HG02973 (cell line): ENCODE measurements around the gene C11orf86.

Experiments used
- ATAC-seq: cut with Tn5 transposase; IDR thresholded peaks from one replicate; pipeline ENCODE4 v1.9.1; 2021; ENCODE audit warnings: moderate library complexity; ENCODE audit not compliant: unreplicated experiment

Gene C11orf86

GRCh38 chr11:67022961-67023956 is 48.2 kb downstream of the C11orf86 start, which contains the start of gene SYT12:
Gene SYT12 (plus strand): TSS chr11:67023134. CDS start chr11:67030145, 7,011 bp downstream.
- ATAC-seq: no peak

- no peak for ATAC-seq
These were observed 48.9 kb downstream of the C11orf86 start for GRCh38 chr11:67023957-67024353.

GRCh38 chr11:67024410-67024809 is 49.3 kb downstream of the C11orf86 start:
- ATAC-seq: no peak

GRCh38 chr11:67024966-67025365 is 49.9 kb downstream of the C11orf86 start:
- no peak for ATAC-seq

- ATAC-seq: no peak
These were observed 50.6 kb downstream of the C11orf86 start for GRCh38 chr11:67025750-67026149.
